Measurements from ENCODE around the gene QRFP. TPM values are rescaled to one million over a fixed set of nuclear protein-coding genes. Genes with fewer than 3 reads are reported as not detected.

The QRFP gene
- polyA plus RNA-seq, 1 donor from 2014 or later, result not detected

- H3K4me2 ChIP-seq (ENCODE audit: low read length), result no peak overlapping the region
- H3K27ac ChIP-seq (ENCODE audit: low read length), result no peak overlapping the region
- H3K9ac ChIP-seq (ENCODE audit: low read length), result no peak overlapping the region
Measured at GRCh38 chr9:130919559-130920145, 23.0 kb upstream of the QRFP start.

More at GRCh38 chr9:130919559-130920145, 23.0 kb upstream of the QRFP start:
- Histone ChIP-seq H3F3A (ENCODE audit: insufficient read depth, low read length, poor library complexity, severe bottlenecking) (no peaks in the 10 kb centered on the region), H3K9me3 (ENCODE audit: low read length) (no peaks in the 10 kb centered on the region), H3K27me3 (ENCODE audit: insufficient read depth, low read depth, low read length) (no peaks in the 10 kb centered on the region), H3K4me3 (ENCODE audit: low read length) (no peak overlapping the region), H3K79me2 (replicated peaks; ENCODE audit: insufficient read depth, low read length) (no peaks in the 10 kb centered on the region), H3K36me3 (ENCODE audit: insufficient read depth, low read length) (no peaks in the 10 kb centered on the region), H3K9me2 (ENCODE audit: insufficient read depth, low read length) (no peaks in the 10 kb centered on the region), H2AFZ (ENCODE audit: low read depth, low read length) (no peak overlapping the region), H4K20me1 (ENCODE audit: insufficient read depth) (no peaks in the 10 kb centered on the region)
- no peak for TF ChIP-seq EP300 (conservative IDR thresholded peaks at IDR 0.05; ENCODE audit: poor library complexity, severe bottlenecking)
- no peak for TF ChIP-seq POLR2AphosphoS5 (IDR thresholded peaks at IDR 0.05)
- no peak for TF ChIP-seq SMC3 (conservative IDR thresholded peaks at IDR 0.05; ENCODE audit: poor library complexity)
- no peak for TF ChIP-seq TAF1 (IDR thresholded peaks at IDR 0.05; ENCODE audit: low read depth)
- TF ChIP-seq CTCF (IDR thresholded peaks at IDR 0.05; ENCODE audit: poor library complexity, severe bottlenecking), result no peak
- no peak for TF ChIP-seq MXI1 (conservative IDR thresholded peaks at IDR 0.05; ENCODE audit: poor library complexity, severe bottlenecking)
- no peak for TF ChIP-seq EZH2 (IDR thresholded peaks at IDR 0.05; ENCODE audit: borderline replicate concordance, insufficient read depth, low read length, poor library complexity, severe bottlenecking)
- TF ChIP-seq RAD21 (conservative IDR thresholded peaks at IDR 0.05), result no peak
- no peak for TF ChIP-seq REST (IDR thresholded peaks at IDR 0.05; ENCODE audit: borderline replicate concordance)

All from neural cell (in vitro differentiated cells).